SK-N-SH treated with all-trans-retinoic acid at 6 μM for 48 hours (cell line): ENCODE results near the gene PACSIN2.

Experiments used
- ATAC-seq: fragments of 200-7000 bp; cut with Tn5 transposase; 3 replicates; pipeline ENCODE4 v1.9.1; 2020; ENCODE audit warnings: mild to moderate bottlenecking, moderate library complexity
- ARNTL ChIP-seq: fragments of 450-650 bp; formaldehyde crosslinking; IDR thresholded peaks from 2 replicates; pipeline ENCODE4 v1.5.0; 2020; ENCODE audit warnings: low read depth, mild to moderate bottlenecking, moderate library complexity, borderline replicate concordance
- BACH2 ChIP-seq: fragments of 250-450 bp; sonication (Bioruptor Pico); IDR thresholded peaks from 2 replicates; pipeline ENCODE4 v1.9.0; 2021; ENCODE audit warnings: mild to moderate bottlenecking, borderline replicate concordance
- CSDC2 ChIP-seq: fragments of 250-450 bp; sonication (Bioruptor Pico); IDR thresholded peaks from 2 replicates; pipeline ENCODE4 v1.5.0; 2020; ENCODE audit warnings: mild to moderate bottlenecking, moderate library complexity
- CSRNP3 ChIP-seq: fragments of 250-450 bp; sonication (Bioruptor Pico); IDR thresholded peaks from 2 replicates; pipeline ENCODE4 v1.5.1; 2021; ENCODE audit warnings: mild to moderate bottlenecking, moderate library complexity
- ESRRG ChIP-seq: fragments of 250-450 bp; sonication (Bioruptor Pico); IDR thresholded peaks from 2 replicates; pipeline ENCODE4 v1.6.1; 2021; ENCODE audit warnings: mild to moderate bottlenecking
- GLIS3 ChIP-seq: fragments of 250-450 bp; sonication (Bioruptor Pico); IDR thresholded peaks from 2 replicates; pipeline ENCODE4 v1.5.0; 2020; ENCODE audit warnings: mild to moderate bottlenecking, moderate library complexity
- ISL1 ChIP-seq: fragments of 250-450 bp; sonication (Bioruptor Pico); IDR thresholded peaks from 2 replicates; pipeline ENCODE4 v2.1.2; 2022; ENCODE audit warnings: mild to moderate bottlenecking, moderate library complexity
- OSR1 ChIP-seq: fragments of 250-450 bp; sonication (Bioruptor Pico); IDR thresholded peaks from 2 replicates; pipeline ENCODE4 v1.8.0; 2022; ENCODE audit warnings: moderate library complexity, mild to moderate bottlenecking, inconsistent platforms
- PPARA ChIP-seq: fragments of 250-450 bp; sonication (Bioruptor Pico); IDR thresholded peaks from 2 replicates; pipeline ENCODE4 v1.5.0; 2020; ENCODE audit warnings: mild to moderate bottlenecking, borderline replicate concordance
- RARB ChIP-seq: fragments of 250-450 bp; sonication (Bioruptor Pico); IDR thresholded peaks from 2 replicates; pipeline ENCODE4 v1.8.0; 2021; ENCODE audit warnings: mild to moderate bottlenecking, moderate library complexity
- SNAI2 ChIP-seq: fragments of 250-450 bp; sonication (Bioruptor Pico); IDR thresholded peaks from 2 replicates; pipeline ENCODE4 v1.5.0; 2020; ENCODE audit warnings: mild to moderate bottlenecking, moderate library complexity
- TCF4 ChIP-seq: fragments of 250-450 bp; sonication (Bioruptor Pico); IDR thresholded peaks from 2 replicates; pipeline ENCODE4 v1.8.0; 2021; ENCODE audit warnings: mild to moderate bottlenecking, moderate library complexity, borderline replicate concordance
- TOX ChIP-seq: fragments of 250-450 bp; sonication (Bioruptor Pico); IDR thresholded peaks from 2 replicates; pipeline ENCODE4 v1.8.0; 2021; ENCODE audit warnings: mild to moderate bottlenecking, moderate library complexity, borderline replicate concordance
- ZC3H10 ChIP-seq: fragments of 250-450 bp; sonication (Bioruptor Pico); IDR thresholded peaks from 2 replicates; pipeline ENCODE4 v1.5.1; 2021; ENCODE audit warnings: mild to moderate bottlenecking, moderate library complexity
- ZFP3 ChIP-seq: fragments of 250-450 bp; sonication (Bioruptor Pico); IDR thresholded peaks from 2 replicates; pipeline ENCODE4 v1.5.0; 2020; ENCODE audit warnings: mild to moderate bottlenecking, moderate library complexity
- ZNF565 ChIP-seq: fragments of 450-650 bp; formaldehyde crosslinking; conservative IDR thresholded peaks from 2 replicates; pipeline ENCODE4 v1.5.0; 2020; ENCODE audit warnings: low read depth, mild to moderate bottlenecking, moderate library complexity
- ZNF70 ChIP-seq: fragments of 450-650 bp; formaldehyde crosslinking; IDR thresholded peaks from 2 replicates; pipeline ENCODE4 v1.5.0; 2020; ENCODE audit warnings: mild to moderate bottlenecking, moderate library complexity
- ZNF8 ChIP-seq: fragments of 450-650 bp; formaldehyde crosslinking; IDR thresholded peaks from 2 replicates; pipeline ENCODE4 v1.5.0; 2020; ENCODE audit warnings: mild to moderate bottlenecking, moderate library complexity
- TF ChIP-seq, protein P1 (sequence below): fragments of 250-450 bp; sonication (Bioruptor Pico); IDR thresholded peaks from 2 replicates; pipeline ENCODE4 v1.8.0; 2021; ENCODE audit warnings: low read depth, mild to moderate bottlenecking, moderate library complexity, borderline replicate concordance
- TF ChIP-seq, protein P2 (sequence below): fragments of 250-450 bp; sonication (Bioruptor Pico); IDR thresholded peaks from 2 replicates; pipeline ENCODE4 v1.8.0; 2020; ENCODE audit warnings: mild to moderate bottlenecking, moderate library complexity, borderline replicate concordance
- TF ChIP-seq, protein P3 (sequence below): fragments of 250-450 bp; sonication (Bioruptor Pico); IDR thresholded peaks from 2 replicates; pipeline ENCODE4 v1.5.0; 2020; ENCODE audit warnings: mild to moderate bottlenecking, moderate library complexity

PACSIN2 gene

GRCh38 chr22:42825796-42826195 is 189.2 kb downstream of the PACSIN2 start:
- TF ChIP-seq ARNTL (CRISPR knock-in tag) (no peak), SNAI2 (no peak), ZFP3 (CRISPR knock-in tag) (no peak), CSRNP3 (CRISPR knock-in tag) (no peak), OSR1 (CRISPR knock-in tag) (no peak), TCF4 (CRISPR knock-in tag) (no peak), ISL1 (CRISPR knock-in tag) (no peak), ZNF565 (CRISPR knock-in tag) (no peak), ZNF70 (CRISPR knock-in tag) (no peak), RARB (CRISPR knock-in tag) (no peak), ZNF8 (no peak), ZC3H10 (CRISPR knock-in tag) (no peak), TOX (no peak), GLIS3 (CRISPR knock-in tag) (no peak)
- TF ChIP-seq, protein P1, sequence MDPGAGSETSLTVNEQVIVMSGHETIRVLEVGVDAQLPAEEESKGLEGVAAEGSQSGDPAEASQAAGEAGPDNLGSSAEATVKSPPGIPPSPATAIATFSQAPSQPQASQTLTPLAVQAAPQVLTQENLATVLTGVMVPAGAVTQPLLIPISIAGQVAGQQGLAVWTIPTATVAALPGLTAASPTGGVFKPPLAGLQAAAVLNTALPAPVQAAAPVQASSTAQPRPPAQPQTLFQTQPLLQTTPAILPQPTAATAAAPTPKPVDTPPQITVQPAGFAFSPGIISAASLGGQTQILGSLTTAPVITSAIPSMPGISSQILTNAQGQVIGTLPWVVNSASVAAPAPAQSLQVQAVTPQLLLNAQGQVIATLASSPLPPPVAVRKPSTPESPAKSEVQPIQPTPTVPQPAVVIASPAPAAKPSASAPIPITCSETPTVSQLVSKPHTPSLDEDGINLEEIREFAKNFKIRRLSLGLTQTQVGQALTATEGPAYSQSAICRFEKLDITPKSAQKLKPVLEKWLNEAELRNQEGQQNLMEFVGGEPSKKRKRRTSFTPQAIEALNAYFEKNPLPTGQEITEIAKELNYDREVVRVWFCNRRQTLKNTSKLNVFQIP (CRISPR knock-in tag), result no peak
- TF ChIP-seq, protein P2, sequence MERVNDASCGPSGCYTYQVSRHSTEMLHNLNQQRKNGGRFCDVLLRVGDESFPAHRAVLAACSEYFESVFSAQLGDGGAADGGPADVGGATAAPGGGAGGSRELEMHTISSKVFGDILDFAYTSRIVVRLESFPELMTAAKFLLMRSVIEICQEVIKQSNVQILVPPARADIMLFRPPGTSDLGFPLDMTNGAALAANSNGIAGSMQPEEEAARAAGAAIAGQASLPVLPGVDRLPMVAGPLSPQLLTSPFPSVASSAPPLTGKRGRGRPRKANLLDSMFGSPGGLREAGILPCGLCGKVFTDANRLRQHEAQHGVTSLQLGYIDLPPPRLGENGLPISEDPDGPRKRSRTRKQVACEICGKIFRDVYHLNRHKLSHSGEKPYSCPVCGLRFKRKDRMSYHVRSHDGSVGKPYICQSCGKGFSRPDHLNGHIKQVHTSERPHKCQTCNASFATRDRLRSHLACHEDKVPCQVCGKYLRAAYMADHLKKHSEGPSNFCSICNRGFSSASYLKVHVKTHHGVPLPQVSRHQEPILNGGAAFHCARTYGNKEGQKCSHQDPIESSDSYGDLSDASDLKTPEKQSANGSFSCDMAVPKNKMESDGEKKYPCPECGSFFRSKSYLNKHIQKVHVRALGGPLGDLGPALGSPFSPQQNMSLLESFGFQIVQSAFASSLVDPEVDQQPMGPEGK, result no peak
- TF ChIP-seq, protein P3, sequence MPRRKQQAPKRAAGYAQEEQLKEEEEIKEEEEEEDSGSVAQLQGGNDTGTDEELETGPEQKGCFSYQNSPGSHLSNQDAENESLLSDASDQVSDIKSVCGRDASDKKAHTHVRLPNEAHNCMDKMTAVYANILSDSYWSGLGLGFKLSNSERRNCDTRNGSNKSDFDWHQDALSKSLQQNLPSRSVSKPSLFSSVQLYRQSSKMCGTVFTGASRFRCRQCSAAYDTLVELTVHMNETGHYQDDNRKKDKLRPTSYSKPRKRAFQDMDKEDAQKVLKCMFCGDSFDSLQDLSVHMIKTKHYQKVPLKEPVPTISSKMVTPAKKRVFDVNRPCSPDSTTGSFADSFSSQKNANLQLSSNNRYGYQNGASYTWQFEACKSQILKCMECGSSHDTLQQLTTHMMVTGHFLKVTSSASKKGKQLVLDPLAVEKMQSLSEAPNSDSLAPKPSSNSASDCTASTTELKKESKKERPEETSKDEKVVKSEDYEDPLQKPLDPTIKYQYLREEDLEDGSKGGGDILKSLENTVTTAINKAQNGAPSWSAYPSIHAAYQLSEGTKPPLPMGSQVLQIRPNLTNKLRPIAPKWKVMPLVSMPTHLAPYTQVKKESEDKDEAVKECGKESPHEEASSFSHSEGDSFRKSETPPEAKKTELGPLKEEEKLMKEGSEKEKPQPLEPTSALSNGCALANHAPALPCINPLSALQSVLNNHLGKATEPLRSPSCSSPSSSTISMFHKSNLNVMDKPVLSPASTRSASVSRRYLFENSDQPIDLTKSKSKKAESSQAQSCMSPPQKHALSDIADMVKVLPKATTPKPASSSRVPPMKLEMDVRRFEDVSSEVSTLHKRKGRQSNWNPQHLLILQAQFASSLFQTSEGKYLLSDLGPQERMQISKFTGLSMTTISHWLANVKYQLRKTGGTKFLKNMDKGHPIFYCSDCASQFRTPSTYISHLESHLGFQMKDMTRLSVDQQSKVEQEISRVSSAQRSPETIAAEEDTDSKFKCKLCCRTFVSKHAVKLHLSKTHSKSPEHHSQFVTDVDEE (CRISPR knock-in tag), result no peak
- no peak for ATAC-seq

DNA sequence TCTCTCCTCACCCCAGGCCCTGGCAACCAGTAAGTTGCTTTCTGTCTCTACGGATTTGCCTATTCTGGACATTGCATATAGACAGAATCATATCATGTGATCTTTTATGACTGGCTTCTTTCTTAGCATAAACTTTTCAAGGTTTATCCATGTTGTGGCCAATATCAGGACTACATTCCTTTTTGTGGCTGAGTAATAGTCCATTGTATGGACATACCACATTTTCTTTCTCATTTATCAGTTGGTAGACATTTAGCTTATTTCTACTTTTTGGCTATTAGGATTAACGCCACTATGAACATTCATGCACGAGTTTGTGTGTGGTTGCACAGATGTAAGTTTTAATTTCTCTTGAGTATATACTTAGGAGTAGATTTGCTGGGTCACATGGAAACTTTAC is 193.6 kb downstream of the PACSIN2 start:
- TF ChIP-seq ZNF8 (peak; percentile 97), RARB (CRISPR knock-in tag) (no peak), PPARA (CRISPR knock-in tag) (no peak), SNAI2 (no peak), ZNF565 (CRISPR knock-in tag) (no peak)
- TF ChIP-seq, protein P1 (CRISPR knock-in tag), result no peak
- no peak for ATAC-seq

- TF ChIP-seq ARNTL (CRISPR knock-in tag) (no peak), CSDC2 (CRISPR knock-in tag) (no peak), ESRRG (CRISPR knock-in tag) (no peak), CSRNP3 (CRISPR knock-in tag) (no peak), ISL1 (CRISPR knock-in tag) (no peak), TCF4 (CRISPR knock-in tag) (no peak), SNAI2 (no peak), OSR1 (CRISPR knock-in tag) (no peak), BACH2 (CRISPR knock-in tag) (no peak), RARB (CRISPR knock-in tag) (no peak), ZNF8 (no peak), ZNF70 (CRISPR knock-in tag) (no peak)
- TF ChIP-seq, protein P1 (CRISPR knock-in tag), result no peak
- TF ChIP-seq, all 23 proteins: peak for 0
- ATAC-seq, result no peak
These were observed 194.7 kb downstream of the PACSIN2 start for GRCh38 chr22:42820045-42820763.
